Measurements from ENCODE around the gene ATP5F1C. TPM values are rescaled to one million over a fixed set of nuclear protein-coding genes. Genes with fewer than 3 reads are reported as not detected.

Gene ATP5F1C
- total RNA-seq, 1 donor = 209 TPM

DNA sequence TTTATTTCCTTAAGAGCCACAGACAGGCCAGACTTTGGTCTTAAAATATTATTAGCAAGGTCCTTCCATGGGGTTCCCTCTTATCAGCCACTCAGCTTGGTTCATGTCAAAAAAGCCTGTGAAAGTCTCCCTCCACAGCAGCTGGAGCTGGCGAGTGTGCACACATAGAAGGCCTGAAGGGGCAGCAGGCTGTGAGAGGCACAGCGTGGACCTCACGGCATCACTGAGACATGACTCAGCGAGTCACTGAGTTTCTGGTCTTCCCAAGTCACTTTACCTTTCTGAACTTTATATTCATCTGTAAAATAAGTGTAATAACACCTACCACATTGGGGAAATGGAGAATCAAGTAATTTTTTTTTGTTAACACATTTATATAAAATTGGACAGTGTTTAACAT lies 39.0 kb downstream of the ATP5F1C start:
- H3K4me2 ChIP-seq (ENCODE audit: insufficient read depth, low read length) = no peak overlapping the region

DNA sequence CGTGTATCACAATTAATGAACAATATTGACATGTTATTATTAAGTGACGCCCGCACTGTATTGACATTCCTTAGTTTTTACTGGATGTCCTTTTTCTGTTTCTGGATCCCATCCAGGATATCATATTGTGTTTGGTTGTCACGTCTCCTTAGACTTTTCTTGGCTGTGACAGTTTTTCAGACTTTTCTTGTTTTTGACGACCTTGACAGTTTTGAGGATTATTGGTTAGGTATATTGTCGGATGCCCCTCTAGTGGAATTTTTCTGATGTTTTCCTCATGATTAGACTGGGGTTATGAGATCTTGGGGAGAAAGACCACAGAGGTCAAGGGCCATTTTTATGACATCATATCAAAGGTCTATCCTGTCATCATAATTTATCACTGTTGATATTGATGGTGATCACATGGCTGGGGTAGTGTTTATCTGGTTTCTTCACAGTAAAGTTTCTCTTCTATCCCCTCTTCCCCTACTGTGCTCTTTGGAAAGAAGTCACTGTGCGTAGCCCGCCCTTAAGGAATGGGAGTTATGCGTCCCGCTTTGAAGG lies 41.4 kb downstream of the ATP5F1C start:
- DNase-seq (ENCODE audit: insufficient read length, low spot score, missing footprints) = no peak
- Histone ChIP-seq H3K79me2 (ENCODE audit: insufficient read depth, low read length) (peaks cover 23% of the 10 kb centered on the region), H3K4me3 (ENCODE audit: insufficient read depth, low read length) (no peak overlapping the region), H3K4me1 (ENCODE audit: insufficient read depth, low read length) (no peaks in the 10 kb centered on the region), H3K36me3 (ENCODE audit: insufficient read depth, low read length) (peaks cover 11% of the 10 kb centered on the region), H4K20me1 (ENCODE audit: insufficient read depth, low read length) (no peaks in the 10 kb centered on the region), H3K27me3 (ENCODE audit: insufficient read depth, low read length) (no peaks in the 10 kb centered on the region), H3K27ac (ENCODE audit: low read depth, low read length) (no peak overlapping the region), H3K9me3 (ENCODE audit: low read depth, low read length) (no peaks in the 10 kb centered on the region), H2AFZ (ENCODE audit: low read length) (no peak overlapping the region), H3K4me2 (ENCODE audit: insufficient read depth, low read length) (no peak overlapping the region)
- TF ChIP-seq, protein P1, sequence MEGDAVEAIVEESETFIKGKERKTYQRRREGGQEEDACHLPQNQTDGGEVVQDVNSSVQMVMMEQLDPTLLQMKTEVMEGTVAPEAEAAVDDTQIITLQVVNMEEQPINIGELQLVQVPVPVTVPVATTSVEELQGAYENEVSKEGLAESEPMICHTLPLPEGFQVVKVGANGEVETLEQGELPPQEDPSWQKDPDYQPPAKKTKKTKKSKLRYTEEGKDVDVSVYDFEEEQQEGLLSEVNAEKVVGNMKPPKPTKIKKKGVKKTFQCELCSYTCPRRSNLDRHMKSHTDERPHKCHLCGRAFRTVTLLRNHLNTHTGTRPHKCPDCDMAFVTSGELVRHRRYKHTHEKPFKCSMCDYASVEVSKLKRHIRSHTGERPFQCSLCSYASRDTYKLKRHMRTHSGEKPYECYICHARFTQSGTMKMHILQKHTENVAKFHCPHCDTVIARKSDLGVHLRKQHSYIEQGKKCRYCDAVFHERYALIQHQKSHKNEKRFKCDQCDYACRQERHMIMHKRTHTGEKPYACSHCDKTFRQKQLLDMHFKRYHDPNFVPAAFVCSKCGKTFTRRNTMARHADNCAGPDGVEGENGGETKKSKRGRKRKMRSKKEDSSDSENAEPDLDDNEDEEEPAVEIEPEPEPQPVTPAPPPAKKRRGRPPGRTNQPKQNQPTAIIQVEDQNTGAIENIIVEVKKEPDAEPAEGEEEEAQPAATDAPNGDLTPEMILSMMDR (IDR thresholded peaks at IDR 0.05; ENCODE audit: extremely low read depth, low read depth, low read length) = no peak

More for the DNA sequence above, 39.0 kb downstream of the ATP5F1C start:
- Histone ChIP-seq H2AFZ (ENCODE audit: low read length) (no peak overlapping the region), H3K9me3 (ENCODE audit: low read depth, low read length) (no peaks in the 10 kb centered on the region), H3K27me3 (ENCODE audit: insufficient read depth, low read length) (no peaks in the 10 kb centered on the region), H3K4me3 (ENCODE audit: insufficient read depth, low read length) (no peak overlapping the region), H3K27ac (ENCODE audit: low read depth, low read length) (no peak overlapping the region), H3K4me1 (ENCODE audit: insufficient read depth, low read length) (no peaks in the 10 kb centered on the region), H3K36me3 (ENCODE audit: insufficient read depth, low read length) (peaks cover 13% of the 10 kb centered on the region), H3K79me2 (ENCODE audit: insufficient read depth, low read length) (peaks cover 17% of the 10 kb centered on the region), H4K20me1 (ENCODE audit: insufficient read depth, low read length) (no peaks in the 10 kb centered on the region)
- no peak for DNase-seq (ENCODE audit: insufficient read length, low spot score, missing footprints)
- TF ChIP-seq, protein P1 (IDR thresholded peaks at IDR 0.05; ENCODE audit: extremely low read depth, low read depth, low read length) = peak; percentile 32

DNA sequence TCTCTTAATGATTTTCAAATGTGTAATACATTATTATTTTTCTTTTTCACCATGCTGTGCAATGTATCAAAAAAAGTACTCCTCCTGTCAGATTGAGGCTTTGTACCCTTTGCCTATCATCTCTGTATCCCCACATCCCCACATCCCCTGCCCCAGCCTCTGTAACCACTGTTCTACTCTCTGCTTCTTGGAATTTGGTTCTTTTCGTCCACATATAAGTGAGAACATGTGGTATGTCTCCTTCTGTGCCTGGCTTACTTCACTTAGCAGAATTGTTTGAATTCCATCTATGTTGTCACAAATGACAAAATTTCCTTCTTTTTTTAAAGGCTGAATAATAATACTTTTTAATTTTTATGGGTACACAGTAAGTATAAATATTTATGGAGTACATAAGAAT lies 44.1 kb downstream of the ATP5F1C start:
- Histone ChIP-seq H3K4me2 (ENCODE audit: insufficient read depth, low read length) (no peak overlapping the region), H3K27me3 (ENCODE audit: insufficient read depth, low read length) (no peaks in the 10 kb centered on the region), H3K79me2 (ENCODE audit: insufficient read depth, low read length) (peaks cover 28% of the 10 kb centered on the region), H2AFZ (ENCODE audit: low read length) (no peak overlapping the region), H3K36me3 (ENCODE audit: insufficient read depth, low read length) (no peaks in the 10 kb centered on the region), H4K20me1 (ENCODE audit: insufficient read depth, low read length) (no peaks in the 10 kb centered on the region), H3K4me1 (ENCODE audit: insufficient read depth, low read length) (no peaks in the 10 kb centered on the region), H3K9me3 (ENCODE audit: low read depth, low read length) (no peaks in the 10 kb centered on the region), H3K4me3 (ENCODE audit: insufficient read depth, low read length) (no peak overlapping the region), H3K27ac (ENCODE audit: low read depth, low read length) (no peak overlapping the region)
- DNase-seq (ENCODE audit: insufficient read length, low spot score, missing footprints) = no peak
- TF ChIP-seq, protein P1 (IDR thresholded peaks at IDR 0.05; ENCODE audit: extremely low read depth, low read depth, low read length) = no peak

DNA sequence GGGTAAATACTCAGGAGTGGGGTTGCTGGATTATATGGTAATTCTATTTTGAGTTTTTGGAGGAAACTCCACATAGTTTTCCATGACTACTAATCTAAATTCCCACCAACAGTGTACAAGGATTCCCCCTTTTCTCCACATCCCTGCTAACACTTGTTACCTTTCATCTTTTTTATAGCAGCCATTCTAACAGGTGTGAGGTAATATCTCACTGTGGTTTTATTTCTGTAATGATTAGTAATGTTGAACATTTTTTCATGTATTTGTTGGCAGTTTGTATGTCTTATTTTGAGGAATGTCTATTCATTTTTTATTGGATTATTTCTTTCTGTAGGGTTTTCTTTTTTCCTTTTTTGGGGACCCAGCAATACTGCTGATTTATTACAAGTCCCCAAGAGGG lies 45.2 kb downstream of the ATP5F1C start:
- no peaks in the 10 kb centered on the region for H3K36me3 ChIP-seq (ENCODE audit: insufficient read depth, low read length)
- H3K79me2 ChIP-seq (ENCODE audit: insufficient read depth, low read length) = peaks cover 23% of the 10 kb centered on the region
- H4K20me1 ChIP-seq (ENCODE audit: insufficient read depth, low read length) = no peaks in the 10 kb centered on the region
- H3K9me3 ChIP-seq (ENCODE audit: low read depth, low read length) = no peaks in the 10 kb centered on the region
- DNase-seq (ENCODE audit: insufficient read length, low spot score, missing footprints) = no peak
- H3K4me1 ChIP-seq (ENCODE audit: insufficient read depth, low read length) = no peaks in the 10 kb centered on the region
- no peak overlapping the region for H3K4me3 ChIP-seq (ENCODE audit: insufficient read depth, low read length)
- no peaks in the 10 kb centered on the region for H3K27me3 ChIP-seq (ENCODE audit: insufficient read depth, low read length)
- TF ChIP-seq, protein P1 (IDR thresholded peaks at IDR 0.05; ENCODE audit: extremely low read depth, low read depth, low read length) = no peak
- H3K4me2 ChIP-seq (ENCODE audit: insufficient read depth, low read length) = no peak overlapping the region
- H2AFZ ChIP-seq (ENCODE audit: low read length) = no peak overlapping the region
- no peak overlapping the region for H3K27ac ChIP-seq (ENCODE audit: low read depth, low read length)
